GM12878 (cell line): Measurements from ENCODE around the gene BLOC1S6. TPM values are rescaled to one million over a fixed set of nuclear protein-coding genes. Genes with fewer than 3 reads are reported as not detected.
A peak's percentile ranks its signal among the peaks of the same experiment; 100 is the strongest.

ENCODE experiments used
- ATF7 ChIP-seq: fragments of 450-650 bp; IDR thresholded peaks from 2 replicates; pipeline ENCODE4 v1.6.1; 2016; ENCODE audit warnings: low read depth, mild to moderate bottlenecking
- BCL11A ChIP-seq: IDR thresholded peaks from 2 replicates; pipeline ENCODE4 v1.6.1; 2011; ENCODE audit warnings: low read depth, low read length
- CBX5 ChIP-seq: sonication (generic); IDR thresholded peaks from 2 replicates; pipeline ENCODE4 v1.6.1; 2016; ENCODE audit warnings: low read depth, moderate library complexity, mild to moderate bottlenecking, inconsistent platforms
- CEBPB ChIP-seq, 2 experiments: fragments of 150-350 bp in 1 of 2; IDR thresholded peaks; 2 replicates each; pipeline ENCODE4 v1.6.1; 2012 to 2014; ENCODE audit warnings: low read depth in 2 of 2, low read length in 2 of 2, borderline replicate concordance in 1 of 2, inconsistent platforms in 1 of 2
- CHD4 ChIP-seq: fragments of 200-600 bp; sonication (generic); IDR thresholded peaks from 2 replicates; pipeline ENCODE4 v1.6.1; 2016; ENCODE audit warnings: mild to moderate bottlenecking
- CREM ChIP-seq: IDR thresholded peaks from 2 replicates; pipeline ENCODE4 v1.6.1; 2014; ENCODE audit warnings: antibody characterized with exemption, low read depth
- DPF2 ChIP-seq: fragments of 450-650 bp; IDR thresholded peaks from 2 replicates; pipeline ENCODE4 v1.6.1; 2017; ENCODE audit warnings: mild to moderate bottlenecking
- EED ChIP-seq: sonication (generic); IDR thresholded peaks from 2 replicates; pipeline ENCODE4 v1.6.1; 2016; ENCODE audit warnings: antibody characterized with exemption, low read depth
- ETV6 ChIP-seq, 2 experiments: fragments of 450-650 bp in 1 of 2; IDR thresholded peaks in 1 of 2; conservative IDR thresholded peaks in 1 of 2; 2 replicates each; pipeline ENCODE4 v1.6.1; 2014; ENCODE audit warnings: antibody characterized with exemption in 1 of 2, borderline replicate concordance in 1 of 2, low read depth in 1 of 2, mild to moderate bottlenecking in 1 of 2, moderate library complexity in 1 of 2
- FOXK2 ChIP-seq: fragments of 450-650 bp; IDR thresholded peaks from 2 replicates; pipeline ENCODE4 v1.6.1; 2017; ENCODE audit warnings: mild to moderate bottlenecking, moderate library complexity
- IKZF1 ChIP-seq: fragments of 450-650 bp; conservative IDR thresholded peaks from 2 replicates; pipeline ENCODE4 v1.6.1; 2017; ENCODE audit warnings: antibody characterized with exemption, mild to moderate bottlenecking
- KDM1A ChIP-seq: fragments of 200-600 bp; sonication (generic); IDR thresholded peaks from 2 replicates; pipeline ENCODE4 v1.6.1; 2016; ENCODE audit warnings: borderline replicate concordance
- MEF2B ChIP-seq: fragments of 450-650 bp; IDR thresholded peaks from 2 replicates; pipeline ENCODE4 v1.6.1; 2018; ENCODE audit warnings: mild to moderate bottlenecking, moderate library complexity; ENCODE audit not compliant: partially characterized antibody, poor library complexity, severe bottlenecking
- MXI1 ChIP-seq: fragments of 150-350 bp; IDR thresholded peaks from 2 replicates; pipeline ENCODE4 v1.6.1; 2011; ENCODE audit warnings: low read depth, mild to moderate bottlenecking, inconsistent platforms, low read length, improper control_type of control experiment
- MYB ChIP-seq: fragments of 150-350 bp; IDR thresholded peaks from 2 replicates; pipeline ENCODE4 v1.6.1; 2014; ENCODE audit warnings: mild to moderate bottlenecking, low read depth, low read length, borderline replicate concordance
- NFXL1 ChIP-seq: fragments of 450-650 bp; IDR thresholded peaks from 2 replicates; pipeline ENCODE4 v1.6.1; 2017; ENCODE audit warnings: antibody characterized with exemption, mild to moderate bottlenecking, borderline replicate concordance
- NR2C1 ChIP-seq: fragments of 450-650 bp; IDR thresholded peaks from 2 replicates; pipeline ENCODE4 v1.6.1; 2017; ENCODE audit warnings: antibody characterized with exemption, mild to moderate bottlenecking, moderate library complexity
- PAX8 ChIP-seq: fragments of 450-650 bp; IDR thresholded peaks from 2 replicates; pipeline ENCODE4 v1.6.1; 2017; ENCODE audit warnings: mild to moderate bottlenecking, moderate library complexity
- PML ChIP-seq: IDR thresholded peaks from 2 replicates; pipeline ENCODE4 v1.6.1; 2012; ENCODE audit warnings: low read length, inconsistent platforms
- POLR2AphosphoS5 ChIP-seq: IDR thresholded peaks from 2 replicates; pipeline ENCODE4 v1.6.1; 2011; ENCODE audit warnings: mild to moderate bottlenecking, low read length, inconsistent platforms
- POU2F2 ChIP-seq: IDR thresholded peaks from 3 replicates; pipeline ENCODE4 v1.6.1; 2011; ENCODE audit warnings: low read depth, mild to moderate bottlenecking, low read length, borderline replicate concordance
- RELB ChIP-seq: fragments of 450-650 bp; IDR thresholded peaks from 2 replicates; pipeline ENCODE4 v1.6.1; 2017; ENCODE audit warnings: low read depth, mild to moderate bottlenecking, moderate library complexity
- RFX5 ChIP-seq: IDR thresholded peaks from 2 replicates; pipeline ENCODE4 v1.6.1; 2011; ENCODE audit warnings: low read depth, low read length, improper control_type of control experiment
- SMARCA5 ChIP-seq: fragments of 450-650 bp; IDR thresholded peaks from 2 replicates; pipeline ENCODE4 v1.6.1; 2017; ENCODE audit warnings: mild to moderate bottlenecking
- SREBF1 ChIP-seq: IDR thresholded peaks from 2 replicates; pipeline ENCODE4 v1.6.1; 2012; ENCODE audit warnings: mild to moderate bottlenecking, low read length
- SREBF2 ChIP-seq: IDR thresholded peaks from 2 replicates; pipeline ENCODE4 v1.6.1; 2012; ENCODE audit warnings: mild to moderate bottlenecking, low read length
- TCF12 ChIP-seq: IDR thresholded peaks from 2 replicates; pipeline ENCODE4 v1.6.1; 2011; ENCODE audit warnings: low read depth, mild to moderate bottlenecking, low read length
- TCF7 ChIP-seq: IDR thresholded peaks from 2 replicates; pipeline ENCODE4 v1.6.1; 2014; ENCODE audit warnings: antibody characterized with exemption, borderline replicate concordance
- ZZZ3 ChIP-seq: IDR thresholded peaks from 2 replicates; pipeline ENCODE4 v1.6.1; 2011; ENCODE audit warnings: low read depth; ENCODE audit not compliant: control insufficient read depth, insufficient read length
- polyA plus RNA-seq, 11 experiments: library from polyadenylated mRNA; depleted of rRNA in 4 of 11; unstranded in 6 of 11; stranded (reverse) in 5 of 11; fragments of >200 nt; fragmentation: Nextera tagmentation in 4 of 11; fragmentation: Illumina TruSeq in 1 of 11; extraction: Ambion mirVana in 4 of 11; extraction: Trizol in 1 of 11; gene quantifications; 1 replicate in 1 of 11; 2 replicates in 10 of 11; pipeline versions ENCODE4 v1.2.1 to v1.2.3, GENCODE V29; 2011 to 2016; ENCODE audit warnings: inconsistent platforms in 2 of 11, missing spikeins in 2 of 11, low read depth in 1 of 11
- total RNA-seq, 4 experiments: library from RNA; depleted of rRNA in 3 of 4; stranded (reverse); fragments of >200 nt in 3 of 4; fragmentation: Illumina TruSeq in 1 of 4; extraction: Trizol in 1 of 4; gene quantifications; 2 replicates each; pipeline versions ENCODE4 v1.2.1 to v1.2.3, GENCODE V29; 2013 to 2021
- TF ChIP-seq, protein P1 (sequence below): fragments of 450-650 bp; formaldehyde crosslinking; IDR thresholded peaks from 2 replicates; pipeline ENCODE4 v1.4.0; 2022; ENCODE audit warnings: mild to moderate bottlenecking, moderate library complexity

The BLOC1S6 gene
- total and polyA plus RNA-seq, 10 of the 15 experiments (the other 5 are each of a cell fraction or from before 2014, with no cell fraction given), result 13.5 to 48.8 (median 32.7) TPM

- TF ChIP-seq CBX5, result no peak
- TF ChIP-seq EED, result no peak
- no peak for TF ChIP-seq NFXL1
- TF ChIP-seq PAX8, result no peak
- TF ChIP-seq, protein P1, sequence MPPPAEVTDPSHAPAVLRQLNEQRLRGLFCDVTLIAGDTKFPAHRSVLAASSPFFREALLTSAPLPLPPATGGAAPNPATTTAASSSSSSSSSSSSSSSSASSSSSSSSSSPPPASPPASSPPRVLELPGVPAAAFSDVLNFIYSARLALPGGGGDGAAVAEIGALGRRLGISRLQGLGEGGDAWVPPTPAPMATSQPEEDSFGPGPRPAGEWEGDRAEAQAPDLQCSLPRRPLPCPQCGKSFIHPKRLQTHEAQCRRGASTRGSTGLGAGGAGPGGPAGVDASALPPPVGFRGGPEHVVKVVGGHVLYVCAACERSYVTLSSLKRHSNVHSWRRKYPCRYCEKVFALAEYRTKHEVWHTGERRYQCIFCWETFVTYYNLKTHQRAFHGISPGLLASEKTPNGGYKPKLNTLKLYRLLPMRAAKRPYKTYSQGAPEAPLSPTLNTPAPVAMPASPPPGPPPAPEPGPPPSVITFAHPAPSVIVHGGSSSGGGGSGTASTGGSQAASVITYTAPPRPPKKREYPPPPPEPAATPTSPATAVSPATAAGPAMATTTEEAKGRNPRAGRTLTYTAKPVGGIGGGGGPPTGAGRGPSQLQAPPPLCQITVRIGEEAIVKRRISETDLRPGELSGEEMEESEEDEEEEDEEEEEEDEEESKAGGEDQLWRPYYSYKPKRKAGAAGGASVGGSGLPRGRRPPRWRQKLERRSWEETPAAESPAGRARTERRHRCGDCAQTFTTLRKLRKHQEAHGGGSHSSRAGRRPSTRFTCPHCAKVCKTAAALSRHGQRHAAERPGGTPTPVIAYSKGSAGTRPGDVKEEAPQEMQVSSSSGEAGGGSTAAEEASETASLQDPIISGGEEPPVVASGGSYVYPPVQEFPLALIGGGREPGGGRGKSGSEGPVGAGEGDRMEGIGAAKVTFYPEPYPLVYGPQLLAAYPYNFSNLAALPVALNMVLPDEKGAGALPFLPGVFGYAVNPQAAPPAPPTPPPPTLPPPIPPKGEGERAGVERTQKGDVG (CRISPR knock-in tag), result no peak
- TF ChIP-seq ZZZ3, result no peak
- no peak for TF ChIP-seq SREBF2
- TF ChIP-seq POU2F2, result no peak
- 0 out of 4 replicates have a peak, but pooled peaks of 1 of the 2 experiments have one; percentile 17 for TF ChIP-seq ETV6 (conservative IDR thresholded peaks at IDR 0.05 in 1 of 2, IDR thresholded peaks at IDR 0.05 in 1 of 2; ENCODE audit: borderline replicate concordance in 1 of 2, low read depth in 1 of 2)
- TF ChIP-seq BCL11A, result 0 out of 2 replicates have a peak, but pooled peaks have one; percentile 15
- TF ChIP-seq NR2C1, result no peak
- no peak for TF ChIP-seq RFX5
- no peak for TF ChIP-seq MXI1
- peak; percentile 96 for TF ChIP-seq DPF2
- peak; percentile 18 for TF ChIP-seq MEF2B
- no peak for TF ChIP-seq TCF7
- TF ChIP-seq MYB, result no peak
- no peak for TF ChIP-seq CEBPB (IDR thresholded peaks at IDR 0.05; ENCODE audit: borderline replicate concordance in 1 of 2, low read depth in 2 of 2, low read length in 2 of 2)
- peak; percentile 93 for TF ChIP-seq IKZF1
- TF ChIP-seq FOXK2, result no peak
- no peak for TF ChIP-seq PML
- peak; percentile 72 for TF ChIP-seq RELB
- TF ChIP-seq KDM1A, result no peak
- TF ChIP-seq TCF12, result no peak
- TF ChIP-seq POLR2AphosphoS5, result no peak
- no peak for TF ChIP-seq CHD4
- TF ChIP-seq SMARCA5, result no peak
- TF ChIP-seq CREM, result no peak
- TF ChIP-seq ATF7, result peak; percentile 67; the same call in 1 of the 2 replicates
- no peak for TF ChIP-seq SREBF1
Measured at GRCh38 chr15:45555934-45556608, 31.1 kb upstream of the BLOC1S6 start (continued).
